Neutrophil (primary cell): ENCODE results near the gene FREM1.

Source experiments
- H3K27ac ChIP-seq: fragments of 200-600 bp; sonication (generic); 2 replicates; pipeline ENCODE4 v1.5.1; 2016; ENCODE audit warnings: mild to moderate bottlenecking, moderate library complexity
- H3K27me3 ChIP-seq: fragments of 200-600 bp; sonication (generic); 2 replicates; pipeline ENCODE4 v1.6.0; 2016; ENCODE audit warnings: mild to moderate bottlenecking
- H3K36me3 ChIP-seq: fragments of 200-600 bp; sonication (generic); 2 replicates; pipeline ENCODE4 v1.5.1; 2017
- H3K4me1 ChIP-seq, 2 experiments: fragments of 200-600 bp in 1 of 2; sonication (generic) in 1 of 2; 1 replicate in 1 of 2; 2 replicates in 1 of 2; pipeline versions ENCODE4 v1.5.1 to v1.6.1; 2013 to 2016; ENCODE audit warnings: low read depth in 1 of 2, low read length in 1 of 2, mild to moderate bottlenecking in 1 of 2, moderate library complexity in 1 of 2; ENCODE audit not compliant: control insufficient read depth in 1 of 2, insufficient read depth in 1 of 2
- H3K4me3 ChIP-seq, 2 experiments: fragments of 200-600 bp in 1 of 2; sonication (generic) in 1 of 2; 1 replicate in 1 of 2; 2 replicates in 1 of 2; pipeline ENCODE4 v1.5.1; 2013 to 2016; ENCODE audit warnings: low read depth in 1 of 2, low read length in 1 of 2, mild to moderate bottlenecking in 1 of 2, moderate library complexity in 1 of 2
- H3K9me3 ChIP-seq: fragments of 200-600 bp; sonication (generic); 2 replicates; pipeline ENCODE4 v1.5.1; 2016
- TF ChIP-seq, protein P1 (sequence below): fragments of 200-600 bp; sonication (generic); IDR thresholded peaks from 2 replicates; pipeline ENCODE4 v1.5.1; 2016; ENCODE audit warnings: antibody characterized with exemption

The FREM1 gene

DNA sequence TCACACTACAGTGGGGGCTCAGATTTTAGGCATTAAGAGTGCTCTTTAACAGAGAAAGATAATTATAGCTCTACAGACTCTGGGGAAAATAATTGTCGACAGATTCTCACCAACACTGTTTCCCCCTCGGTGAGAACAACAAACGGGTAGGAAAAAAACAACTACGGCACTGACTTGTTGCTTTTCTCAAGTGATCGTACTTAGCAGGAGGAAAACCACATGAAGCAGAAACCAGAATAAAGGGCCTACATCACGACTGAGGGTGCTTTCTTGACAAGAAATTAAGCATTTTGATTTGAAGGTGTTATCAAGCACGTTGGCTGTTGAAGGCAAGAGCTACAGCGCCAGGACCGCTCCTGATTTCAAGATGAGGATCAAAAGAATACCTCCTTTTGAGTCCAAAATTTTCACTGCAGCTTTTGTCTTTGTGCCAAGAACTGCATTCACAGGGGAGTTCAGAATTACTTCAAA is 160.5 kb downstream of the FREM1 start:
- no peaks in the 10 kb centered on the region for H3K9me3 ChIP-seq
- H3K4me3 ChIP-seq: no peak overlapping the region
- no peaks in the 10 kb centered on the region for H3K36me3 ChIP-seq
- no peaks in the 10 kb centered on the region for H3K27me3 ChIP-seq
- TF ChIP-seq, protein P1, sequence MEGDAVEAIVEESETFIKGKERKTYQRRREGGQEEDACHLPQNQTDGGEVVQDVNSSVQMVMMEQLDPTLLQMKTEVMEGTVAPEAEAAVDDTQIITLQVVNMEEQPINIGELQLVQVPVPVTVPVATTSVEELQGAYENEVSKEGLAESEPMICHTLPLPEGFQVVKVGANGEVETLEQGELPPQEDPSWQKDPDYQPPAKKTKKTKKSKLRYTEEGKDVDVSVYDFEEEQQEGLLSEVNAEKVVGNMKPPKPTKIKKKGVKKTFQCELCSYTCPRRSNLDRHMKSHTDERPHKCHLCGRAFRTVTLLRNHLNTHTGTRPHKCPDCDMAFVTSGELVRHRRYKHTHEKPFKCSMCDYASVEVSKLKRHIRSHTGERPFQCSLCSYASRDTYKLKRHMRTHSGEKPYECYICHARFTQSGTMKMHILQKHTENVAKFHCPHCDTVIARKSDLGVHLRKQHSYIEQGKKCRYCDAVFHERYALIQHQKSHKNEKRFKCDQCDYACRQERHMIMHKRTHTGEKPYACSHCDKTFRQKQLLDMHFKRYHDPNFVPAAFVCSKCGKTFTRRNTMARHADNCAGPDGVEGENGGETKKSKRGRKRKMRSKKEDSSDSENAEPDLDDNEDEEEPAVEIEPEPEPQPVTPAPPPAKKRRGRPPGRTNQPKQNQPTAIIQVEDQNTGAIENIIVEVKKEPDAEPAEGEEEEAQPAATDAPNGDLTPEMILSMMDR: no peak
- H3K27ac ChIP-seq: no peak overlapping the region
- no peaks in the 10 kb centered on the region for H3K4me1 ChIP-seq

GRCh38 chr9:14748373-14748772 is 161.9 kb downstream of the FREM1 start:
- Histone ChIP-seq H3K4me3 (no peak overlapping the region), H3K9me3 (no peaks in the 10 kb centered on the region), H3K36me3 (no peaks in the 10 kb centered on the region), H3K4me1 (no peaks in the 10 kb centered on the region), H3K27ac (no peak overlapping the region), H3K27me3 (no peaks in the 10 kb centered on the region)
- TF ChIP-seq, protein P1: no peak

GRCh38 chr9:14747111-14747510 is 163.1 kb downstream of the FREM1 start:
- Histone ChIP-seq H3K4me1 (no peaks in the 10 kb centered on the region), H3K36me3 (no peaks in the 10 kb centered on the region), H3K27me3 (no peaks in the 10 kb centered on the region), H3K9me3 (no peaks in the 10 kb centered on the region), H3K27ac (no peak overlapping the region), H3K4me3 (no peak overlapping the region)
- TF ChIP-seq, protein P1: no peak

- TF ChIP-seq, protein P1: no peak
- no peaks in the 10 kb centered on the region for H3K36me3 ChIP-seq
- no peak overlapping the region for H3K4me3 ChIP-seq
- H3K27me3 ChIP-seq: no peaks in the 10 kb centered on the region
- no peaks in the 10 kb centered on the region for H3K4me1 ChIP-seq
- H3K9me3 ChIP-seq: no peaks in the 10 kb centered on the region
- H3K27ac ChIP-seq: no peak overlapping the region
Observed at GRCh38 chr9:14746626-14747025, 163.6 kb downstream of the FREM1 start.

GRCh38 chr9:14744768-14745167 is 165.5 kb downstream of the FREM1 start:
- no peak overlapping the region for H3K27ac ChIP-seq
- H3K36me3 ChIP-seq: no peaks in the 10 kb centered on the region
- no peaks in the 10 kb centered on the region for H3K9me3 ChIP-seq
- TF ChIP-seq, protein P1: no peak
- H3K4me3 ChIP-seq: no peak overlapping the region
- no peaks in the 10 kb centered on the region for H3K27me3 ChIP-seq
- H3K4me1 ChIP-seq: no peaks in the 10 kb centered on the region

GRCh38 chr9:14741369-14741768 is 168.9 kb downstream of the FREM1 start:
- Histone ChIP-seq H3K4me3 (no peak overlapping the region), H3K9me3 (no peaks in the 10 kb centered on the region), H3K27ac (no peak overlapping the region), H3K4me1 (no peaks in the 10 kb centered on the region), H3K36me3 (no peaks in the 10 kb centered on the region), H3K27me3 (no peaks in the 10 kb centered on the region)
- TF ChIP-seq, protein P1: no peak
